ENCODE data around the gene HEATR9.

GRCh38 chr17:35841101-35841500 lies 27.6 kb downstream of the HEATR9 start:
- TF ChIP-seq, protein P1, sequence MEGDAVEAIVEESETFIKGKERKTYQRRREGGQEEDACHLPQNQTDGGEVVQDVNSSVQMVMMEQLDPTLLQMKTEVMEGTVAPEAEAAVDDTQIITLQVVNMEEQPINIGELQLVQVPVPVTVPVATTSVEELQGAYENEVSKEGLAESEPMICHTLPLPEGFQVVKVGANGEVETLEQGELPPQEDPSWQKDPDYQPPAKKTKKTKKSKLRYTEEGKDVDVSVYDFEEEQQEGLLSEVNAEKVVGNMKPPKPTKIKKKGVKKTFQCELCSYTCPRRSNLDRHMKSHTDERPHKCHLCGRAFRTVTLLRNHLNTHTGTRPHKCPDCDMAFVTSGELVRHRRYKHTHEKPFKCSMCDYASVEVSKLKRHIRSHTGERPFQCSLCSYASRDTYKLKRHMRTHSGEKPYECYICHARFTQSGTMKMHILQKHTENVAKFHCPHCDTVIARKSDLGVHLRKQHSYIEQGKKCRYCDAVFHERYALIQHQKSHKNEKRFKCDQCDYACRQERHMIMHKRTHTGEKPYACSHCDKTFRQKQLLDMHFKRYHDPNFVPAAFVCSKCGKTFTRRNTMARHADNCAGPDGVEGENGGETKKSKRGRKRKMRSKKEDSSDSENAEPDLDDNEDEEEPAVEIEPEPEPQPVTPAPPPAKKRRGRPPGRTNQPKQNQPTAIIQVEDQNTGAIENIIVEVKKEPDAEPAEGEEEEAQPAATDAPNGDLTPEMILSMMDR (IDR thresholded peaks at IDR 0.05), result no peak
- TF ChIP-seq POLR2A (IDR thresholded peaks at IDR 0.05), result no peak

All from prostate gland (tissue), 2 donors.